ENCODE measurements around the gene CREB3L4. TPM values are rescaled to one million over a fixed set of nuclear protein-coding genes. Genes with fewer than 3 reads are reported as not detected.
"Not testable (repeated sequence)": the region's sequence is repeated elsewhere in the genome, so short reads cannot be mapped to it uniquely, and the experiment has no call there.

CREB3L4 gene
- total RNA-seq, 2 experiments from 2014 or later, result 6.8 to 7.3 TPM

- DNase-seq, result no peak
- Mint-ChIP-seq H3K36me3 (peaks cover 28% of the 10 kb centered on the region), H3K4me1 (peaks cover 35% of the 10 kb centered on the region), H3K27ac (peak overlapping the region; percentile 87), H3K27me3 (no peaks in the 10 kb centered on the region), H3K4me3 (peak overlapping the region; percentile 83), H3K9me3 (no peaks in the 10 kb centered on the region)
These were observed 5.3 kb upstream of the CREB3L4 start for GRCh38 chr1:153962088-153963029.

GRCh38 chr1:153963030-153963849 lies 4.5 kb upstream of the CREB3L4 start, which contains the start of gene SLC39A1:
TSS of gene SLC39A1 (minus strand) at chr1:153963537. CDS start at chr1:153962715, 822 bp downstream.
- peaks cover 39% of the 10 kb centered on the region for H3K4me1 Mint-ChIP-seq
- no peaks in the 10 kb centered on the region for H3K9me3 Mint-ChIP-seq
- H3K4me3 Mint-ChIP-seq, result peak within 1 kb of the TSS; percentile 83
- H3K36me3 Mint-ChIP-seq, result peaks cover 25% of the 10 kb centered on the region
- peak within 1 kb of the TSS; percentile 87 for H3K27ac Mint-ChIP-seq
- peak; percentile 95 for DNase-seq
- H3K27me3 Mint-ChIP-seq, result no peaks in the 10 kb centered on the region

GRCh38 chr1:153963850-153964331 lies 3.8 kb upstream of the CREB3L4 start:
- Mint-ChIP-seq H3K4me1 (peaks cover 41% of the 10 kb centered on the region), H3K27ac (peak overlapping the region; percentile 87), H3K4me3 (peak overlapping the region; percentile 83), H3K36me3 (peaks cover 24% of the 10 kb centered on the region), H3K27me3 (no peaks in the 10 kb centered on the region), H3K9me3 (no peaks in the 10 kb centered on the region)
- no peak for DNase-seq

- H3K4me1 Mint-ChIP-seq, result peaks cover 39% of the 10 kb centered on the region
- peak overlapping the region; percentile 97 for H3K27ac Mint-ChIP-seq
- H3K27me3 Mint-ChIP-seq, result no peaks in the 10 kb centered on the region
- H3K4me3 Mint-ChIP-seq, result peak overlapping the region; percentile 87
- no peaks in the 10 kb centered on the region for H3K9me3 Mint-ChIP-seq
- peaks cover 26% of the 10 kb centered on the region for H3K36me3 Mint-ChIP-seq
- DNase-seq, result no peak
These were observed 280 bp downstream of the CREB3L4 start for GRCh38 chr1:153968000-153968363.

GRCh38 chr1:153968408-153968807 lies 706 bp downstream of the CREB3L4 start:
- Mint-ChIP-seq H3K27me3 (no peaks in the 10 kb centered on the region), H3K4me1 (peaks cover 41% of the 10 kb centered on the region), H3K9me3 (no peaks in the 10 kb centered on the region), H3K27ac (peak overlapping the region; percentile 97), H3K36me3 (peaks cover 27% of the 10 kb centered on the region), H3K4me3 (peak overlapping the region; percentile 87)
- DNase-seq, result no peak

GRCh38 chr1:153968972-153969371 lies 1.3 kb downstream of the CREB3L4 start:
- no peaks in the 10 kb centered on the region for H3K9me3 Mint-ChIP-seq
- H3K36me3 Mint-ChIP-seq, result peaks cover 27% of the 10 kb centered on the region
- H3K27ac Mint-ChIP-seq, result peak overlapping the region; percentile 9
- H3K27me3 Mint-ChIP-seq, result no peaks in the 10 kb centered on the region
- no peak overlapping the region for H3K4me3 Mint-ChIP-seq
- H3K4me1 Mint-ChIP-seq, result peaks cover 41% of the 10 kb centered on the region
- no peak for DNase-seq

GRCh38 chr1:153970346-153970745 lies 2.6 kb downstream of the CREB3L4 start:
- no peak overlapping the region for H3K27ac Mint-ChIP-seq
- H3K27me3 Mint-ChIP-seq, result no peaks in the 10 kb centered on the region
- no peak for DNase-seq
- H3K9me3 Mint-ChIP-seq, result no peaks in the 10 kb centered on the region
- peaks cover 43% of the 10 kb centered on the region for H3K4me1 Mint-ChIP-seq
- H3K4me3 Mint-ChIP-seq, result no peak overlapping the region
- peaks cover 33% of the 10 kb centered on the region for H3K36me3 Mint-ChIP-seq

GRCh38 chr1:153973071-153973470 lies 5.4 kb downstream of the CREB3L4 start:
- H3K27ac Mint-ChIP-seq, result peak overlapping the region; percentile 76

GRCh38 chr1:153973525-153973924 lies 5.8 kb downstream of the CREB3L4 start:
- Mint-ChIP-seq H3K27me3 (no peaks in the 10 kb centered on the region), H3K27ac (peak overlapping the region; percentile 43), H3K36me3 (peaks cover 38% of the 10 kb centered on the region), H3K4me1 (peaks cover 42% of the 10 kb centered on the region), H3K9me3 (no peaks in the 10 kb centered on the region), H3K4me3 (no peak overlapping the region)
- no peak for DNase-seq

More at GRCh38 chr1:153973071-153973470, 5.4 kb downstream of the CREB3L4 start:
- no peaks in the 10 kb centered on the region for H3K9me3 Mint-ChIP-seq
- H3K4me3 Mint-ChIP-seq, result no peak overlapping the region
- DNase-seq, result no peak
- peaks cover 38% of the 10 kb centered on the region for H3K36me3 Mint-ChIP-seq
- peaks cover 42% of the 10 kb centered on the region for H3K4me1 Mint-ChIP-seq
- H3K27me3 Mint-ChIP-seq, result no peaks in the 10 kb centered on the region

- Mint-ChIP-seq H3K4me1 (peaks cover 43% of the 10 kb centered on the region), H3K36me3 (peaks cover 42% of the 10 kb centered on the region)
- DNase-seq, result no peak
These were observed 9.1 kb downstream of the CREB3L4 start for GRCh38 chr1:153976819-153977249.

GRCh38 chr1:153977250-153978240 lies 9.8 kb downstream of the CREB3L4 start, which contains the start of gene JTB:
TSS of gene JTB (minus strand) at chr1:153977674. CDS start at chr1:153977252, 422 bp downstream.
- DNase-seq, result peak; percentile 86
- Mint-ChIP-seq H3K27ac (peak within 1 kb of the TSS; percentile 98), H3K4me3 (peak within 1 kb of the TSS; percentile 98), H3K9me3 (no peaks in the 10 kb centered on the region), H3K27me3 (no peaks in the 10 kb centered on the region), H3K4me1 (peaks cover 36% of the 10 kb centered on the region), H3K36me3 (peaks cover 35% of the 10 kb centered on the region)

More at GRCh38 chr1:153976819-153977249, 9.1 kb downstream of the CREB3L4 start:
- Mint-ChIP-seq H3K27me3 (no peaks in the 10 kb centered on the region), H3K4me3 (peak overlapping the region; percentile 98), H3K9me3 (no peaks in the 10 kb centered on the region), H3K27ac (peak overlapping the region; percentile 98)

- Mint-ChIP-seq H3K9me3 (no peaks in the 10 kb centered on the region), H3K4me1 (peaks cover 33% of the 10 kb centered on the region), H3K27ac (peak overlapping the region; percentile 94), H3K36me3 (peaks cover 30% of the 10 kb centered on the region), H3K4me3 (peak overlapping the region; percentile 98), H3K27me3 (no peaks in the 10 kb centered on the region)
- no peak for DNase-seq
These were observed 10.7 kb downstream of the CREB3L4 start for GRCh38 chr1:153978274-153978909.

- DNase-seq, H3K27me3 Mint-ChIP-seq, H3K9me3 Mint-ChIP-seq: not testable (repeated sequence)
- H3K4me1 Mint-ChIP-seq, result peaks cover 31% of the 10 kb centered on the region
- peaks cover 30% of the 10 kb centered on the region for H3K36me3 Mint-ChIP-seq
- peak overlapping the region; percentile 18 for H3K27ac Mint-ChIP-seq
- H3K4me3 Mint-ChIP-seq, result peak overlapping the region; percentile 98
These were observed 11.4 kb downstream of the CREB3L4 start for GRCh38 chr1:153979091-153979490.
